Urinary bladder (tissue), 4 donors: ENCODE data around the gene SUGP1. TPM values are rescaled to one million over a fixed set of nuclear protein-coding genes. Genes with fewer than 3 reads are reported as not detected.

Source experiments
- DNase-seq: peaks from one replicate; pipeline ENCODE4 v3.0.0-alpha.2; 2015; ENCODE audit errors: extremely low spot score
- H3K27ac ChIP-seq: one replicate; pipeline ENCODE4 v1.5.1; 2013; ENCODE audit warnings: low read depth, mild to moderate bottlenecking, moderate library complexity
- H3K36me3 ChIP-seq: one replicate; pipeline ENCODE4 v1.6.1; 2013; ENCODE audit warnings: mild to moderate bottlenecking, moderate library complexity; ENCODE audit not compliant: insufficient read depth
- H3K4me1 ChIP-seq: one replicate; pipeline ENCODE4 v1.6.1; 2013; ENCODE audit warnings: mild to moderate bottlenecking, moderate library complexity; ENCODE audit not compliant: insufficient read depth
- H3K4me3 ChIP-seq: one replicate; pipeline ENCODE4 v1.5.1; 2013; ENCODE audit warnings: low read depth, low read length
- WGBS: extraction: QIAGEN DNeasy Blood & Tissue Kit; methylation state at CpG from one replicate; pipeline ENCODE4 v1.1.7; 2013; 5-methylcytosine and 5-hydroxymethylcytosine counted together
- polyA plus RNA-seq: library from polyadenylated mRNA; stranded (reverse); fragments of 200-250 nt; gene quantifications from one replicate; pipeline ENCODE4 v1.2.3, GENCODE V29; 2013
- total RNA-seq: library from RNA; depleted of rRNA; stranded (reverse); fragments of >200 nt; gene quantifications from one replicate; pipeline ENCODE4 v1.2.3, GENCODE V29; 2014
- donor health status: healthy with polysubstance abuse.
- donor health status: healthy.

The SUGP1 gene
- total and polyA plus RNA-seq, 2 donors = 13.5 to 34.7 TPM

DNA sequence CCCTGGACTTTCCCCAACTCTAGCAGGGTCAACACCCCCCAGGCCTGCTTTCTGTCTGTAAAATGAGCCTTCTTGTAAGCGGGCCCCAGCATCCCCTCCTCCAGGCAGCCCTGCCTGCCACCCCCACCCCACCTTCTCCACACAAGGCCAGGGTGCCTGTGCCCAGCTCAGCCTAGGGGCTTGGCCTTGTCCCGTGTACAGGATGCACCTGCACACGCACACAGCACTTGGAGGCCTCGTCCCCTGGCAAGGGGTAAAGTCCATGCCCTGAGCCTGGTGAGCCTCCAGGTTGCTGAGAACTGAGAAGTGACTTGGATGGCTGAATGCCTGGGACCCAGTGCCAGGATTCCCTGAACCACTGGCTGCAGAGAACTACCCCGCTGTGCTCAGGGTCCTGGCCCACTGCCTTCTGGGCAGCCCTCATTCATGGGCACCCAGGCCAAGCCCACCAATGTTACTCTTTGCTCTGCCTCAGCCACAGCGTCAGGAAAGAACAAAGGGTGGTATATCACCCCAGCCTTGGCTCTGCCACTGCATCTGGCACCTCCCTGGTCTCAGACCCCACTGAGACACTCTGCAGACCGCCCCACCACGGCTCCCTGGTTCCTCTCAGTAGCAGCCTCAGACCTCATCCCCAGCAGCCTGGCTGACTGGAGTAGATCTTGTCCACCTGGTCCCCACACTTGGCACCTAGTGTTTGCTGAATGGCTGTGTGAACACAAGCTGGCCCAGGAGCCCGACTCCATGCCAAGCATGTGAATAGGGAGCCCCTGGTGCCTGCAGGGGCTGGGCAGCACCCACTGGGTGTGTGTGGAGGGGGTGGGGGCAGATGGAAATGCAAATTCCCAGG, 45.4 kb downstream of the SUGP1 start:
- no peak overlapping the region for H3K4me3 ChIP-seq
- DNase-seq = no peak
- H3K4me1 ChIP-seq = no peaks in the 10 kb centered on the region
- WGBS = 74% methylated on average over 9 of the region's 9 CpGs
- no peaks in the 10 kb centered on the region for H3K36me3 ChIP-seq
- H3K27ac ChIP-seq = no peak overlapping the region

DNA sequence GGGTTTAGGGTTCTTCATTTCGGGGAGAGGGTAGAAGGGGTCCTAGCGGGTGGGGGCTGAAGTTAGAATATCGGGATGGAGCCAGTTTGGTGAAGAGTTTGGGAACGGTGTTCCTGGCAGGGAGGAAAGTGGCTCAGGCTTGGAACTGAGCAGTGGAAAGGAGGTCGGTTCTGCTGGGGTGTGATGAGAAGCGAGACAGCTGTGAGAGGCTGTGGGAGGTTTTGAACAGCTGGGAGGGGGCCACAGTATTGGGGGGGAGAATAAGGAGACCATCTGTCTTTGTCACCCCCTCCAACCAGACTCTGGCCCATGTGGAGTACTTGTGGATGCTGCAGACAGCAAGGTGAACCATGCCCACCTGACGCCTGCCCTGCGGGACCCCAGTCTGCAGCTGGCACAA, 46.2 kb downstream of the SUGP1 start:
- WGBS = 69% methylated on average over 8 of the region's 8 CpGs
- no peak for DNase-seq
- H3K4me1 ChIP-seq = no peaks in the 10 kb centered on the region
- no peak overlapping the region for H3K27ac ChIP-seq
- H3K36me3 ChIP-seq = no peaks in the 10 kb centered on the region
- no peak overlapping the region for H3K4me3 ChIP-seq

DNA sequence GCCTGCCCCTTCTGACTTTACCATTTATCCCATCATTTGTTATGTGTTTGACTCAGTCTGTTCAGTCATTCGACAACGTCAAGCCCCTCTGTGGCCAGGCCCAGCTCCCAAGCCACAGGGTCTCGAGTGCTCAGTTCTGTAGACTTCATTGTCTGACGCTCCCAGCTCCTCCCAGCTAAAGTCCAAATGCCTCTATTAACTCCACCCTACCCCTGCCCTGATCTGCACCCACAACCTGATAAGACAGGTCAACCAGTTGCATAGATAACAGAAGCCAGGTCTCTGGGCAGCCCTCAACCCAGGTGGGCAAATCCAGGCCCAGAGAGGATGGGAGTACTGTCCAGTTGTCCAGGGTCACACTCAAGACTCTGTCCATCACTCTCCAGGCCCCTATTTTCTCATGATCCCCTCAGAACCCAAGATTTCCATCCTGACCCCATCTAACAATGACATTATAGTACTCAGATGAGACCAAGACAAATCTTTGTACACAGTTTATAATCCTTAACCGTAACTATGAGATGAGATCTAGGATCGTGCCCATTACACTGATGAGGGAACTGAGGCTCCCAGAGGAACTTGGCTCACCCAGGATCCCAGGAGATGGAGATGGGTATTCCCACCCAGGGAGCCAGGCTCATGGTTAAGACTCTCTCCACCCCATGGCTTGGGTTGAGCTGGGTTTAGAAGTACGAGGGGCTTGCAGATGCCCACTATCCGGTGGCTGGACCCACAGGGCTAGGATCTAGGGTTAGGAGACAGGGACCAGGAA, 48.3 kb downstream of the SUGP1 start:
- Histone ChIP-seq H3K36me3 (no peaks in the 10 kb centered on the region), H3K4me3 (no peak overlapping the region)
- WGBS = 91% methylated on average over 8 of the region's 8 CpGs

DNA sequence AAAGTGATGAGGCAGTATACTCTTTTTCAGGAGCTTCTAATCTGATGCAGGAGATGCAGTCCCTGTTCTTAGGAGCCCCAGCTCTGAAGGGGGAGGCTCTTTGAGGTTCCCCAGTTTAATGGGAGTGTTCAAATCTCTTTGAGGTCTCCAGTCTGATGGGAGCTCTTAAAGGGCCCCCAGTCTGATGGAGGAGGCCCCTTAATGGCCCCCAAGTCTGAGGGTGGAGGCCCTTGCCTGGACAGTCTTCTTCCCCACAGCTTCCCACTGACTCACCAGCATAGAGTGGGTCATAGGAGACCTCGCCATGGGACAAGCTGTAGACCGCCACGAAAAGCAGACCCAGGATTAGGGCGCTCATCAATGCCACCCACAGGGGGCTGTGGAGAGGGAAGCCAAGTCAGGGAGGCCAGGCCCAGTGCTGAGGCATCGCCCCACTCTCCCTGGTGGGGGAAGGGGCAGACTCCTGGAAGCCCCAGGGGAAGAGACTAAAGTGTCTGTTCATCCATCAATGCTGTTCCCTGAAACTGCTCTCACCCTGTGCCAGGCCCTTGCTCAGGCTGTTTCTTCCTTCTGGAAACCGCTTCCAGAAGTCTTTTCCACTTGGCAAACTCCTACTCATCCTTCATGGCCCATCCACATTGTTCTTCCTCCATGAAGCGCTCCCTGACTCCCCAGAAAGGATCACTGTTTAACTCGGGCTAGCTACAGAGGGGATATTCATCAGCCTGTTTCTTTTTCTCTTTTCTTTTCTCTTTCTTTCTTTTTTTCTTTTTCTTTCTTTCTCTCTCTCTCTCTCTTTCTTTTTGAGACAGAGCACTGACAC, 49.3 kb downstream of the SUGP1 start:
- 97% methylated on average over 8 of the region's 8 CpGs for WGBS

More for the DNA sequence above, 48.3 kb downstream of the SUGP1 start:
- Histone ChIP-seq H3K27ac (no peak overlapping the region), H3K4me1 (no peaks in the 10 kb centered on the region)
- DNase-seq = no peak

DNA sequence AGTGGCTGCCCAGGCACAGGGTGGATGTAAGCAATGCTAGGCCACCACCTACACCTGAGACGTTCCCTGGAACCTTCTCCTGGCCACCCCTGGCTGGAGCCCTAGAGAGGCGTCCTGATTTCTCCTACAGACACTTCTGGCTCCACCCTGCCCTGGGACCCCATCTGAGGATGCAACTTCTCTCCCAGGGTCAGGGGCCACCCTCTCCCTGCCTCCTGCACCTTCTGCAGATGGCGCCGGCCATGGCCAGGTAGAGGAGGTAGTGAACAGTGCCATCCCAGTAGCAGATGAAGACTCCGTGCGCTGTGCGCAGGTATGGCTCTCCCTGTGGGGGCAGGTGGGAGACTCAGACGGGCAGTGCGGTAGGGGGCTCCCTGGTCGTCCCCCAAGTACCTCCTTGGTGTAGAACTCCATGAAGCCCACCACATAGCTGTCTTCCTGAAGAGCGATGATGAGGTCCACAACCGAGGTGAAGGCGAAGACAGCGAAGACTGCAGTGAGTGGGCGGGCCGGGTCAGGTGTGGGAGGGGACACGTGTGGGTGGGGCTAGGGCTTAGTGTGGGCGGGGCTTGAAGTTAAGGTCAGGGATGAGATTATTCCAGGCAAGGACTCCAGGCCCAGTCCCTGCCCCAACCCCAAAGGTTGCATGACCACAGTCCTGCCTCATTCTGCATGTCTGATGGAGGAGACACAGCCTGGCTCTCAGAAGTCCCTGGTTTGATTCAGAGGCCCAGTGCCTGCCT, 50.2 kb downstream of the SUGP1 start:
- Histone ChIP-seq H3K27ac (no peak overlapping the region), H3K36me3 (no peaks in the 10 kb centered on the region), H3K4me1 (no peaks in the 10 kb centered on the region), H3K4me3 (no peak overlapping the region)
- DNase-seq = no peak
- WGBS = 80% methylated on average over 18 of the region's 18 CpGs

More for the DNA sequence above, 49.3 kb downstream of the SUGP1 start:
- H3K4me3 ChIP-seq = no peak overlapping the region
- no peaks in the 10 kb centered on the region for H3K4me1 ChIP-seq
- no peaks in the 10 kb centered on the region for H3K36me3 ChIP-seq
- DNase-seq = no peak
- no peak overlapping the region for H3K27ac ChIP-seq

DNA sequence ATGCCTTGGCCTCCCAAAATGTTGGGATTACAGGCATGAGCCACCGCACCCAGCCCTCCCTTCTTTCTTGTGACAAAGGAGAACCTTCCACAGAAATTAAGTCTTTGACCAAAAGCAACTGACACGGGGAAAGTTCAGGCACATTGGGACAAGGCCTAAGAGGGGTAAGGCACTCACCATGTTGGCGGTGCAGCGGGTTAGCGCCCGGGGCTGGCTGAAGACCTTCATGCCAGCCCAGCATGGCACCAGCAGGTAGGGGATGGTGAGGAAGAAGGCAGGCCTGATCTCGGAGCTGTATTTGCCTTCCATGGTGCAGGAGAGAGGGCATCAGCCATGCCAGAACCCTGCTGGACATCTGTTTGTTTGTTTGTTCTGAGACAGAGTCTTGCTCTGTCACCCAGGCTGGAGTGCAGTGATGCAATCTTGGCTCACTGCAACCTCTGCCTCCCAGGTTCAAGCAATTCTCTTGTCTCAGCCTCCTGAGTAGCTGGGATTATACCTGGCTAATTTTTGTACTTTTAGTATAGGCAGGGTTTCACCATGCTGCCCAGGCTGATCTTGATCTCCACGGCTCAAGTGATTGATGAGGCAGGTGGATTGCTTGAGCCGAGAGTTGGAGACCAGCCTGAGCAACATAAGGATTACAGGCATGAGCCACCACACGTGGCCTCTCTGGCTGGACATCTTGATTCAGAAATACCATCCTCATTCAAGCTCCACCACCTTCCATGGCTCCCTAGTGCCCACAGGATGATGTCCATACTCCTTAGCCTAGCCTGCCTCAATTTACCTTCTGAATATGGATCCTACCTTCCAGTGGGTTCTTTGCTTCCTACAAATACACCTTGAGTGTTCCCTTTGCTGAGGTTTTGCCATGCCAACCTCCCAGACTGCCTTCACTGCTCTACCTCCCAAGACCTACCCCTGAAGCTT, 51.6 kb downstream of the SUGP1 start:
- Histone ChIP-seq H3K4me3 (no peak overlapping the region), H3K4me1 (no peaks in the 10 kb centered on the region), H3K36me3 (no peaks in the 10 kb centered on the region), H3K27ac (no peak overlapping the region)
- no peak for DNase-seq
- WGBS = 82% methylated on average over 10 of the region's 10 CpGs

DNA sequence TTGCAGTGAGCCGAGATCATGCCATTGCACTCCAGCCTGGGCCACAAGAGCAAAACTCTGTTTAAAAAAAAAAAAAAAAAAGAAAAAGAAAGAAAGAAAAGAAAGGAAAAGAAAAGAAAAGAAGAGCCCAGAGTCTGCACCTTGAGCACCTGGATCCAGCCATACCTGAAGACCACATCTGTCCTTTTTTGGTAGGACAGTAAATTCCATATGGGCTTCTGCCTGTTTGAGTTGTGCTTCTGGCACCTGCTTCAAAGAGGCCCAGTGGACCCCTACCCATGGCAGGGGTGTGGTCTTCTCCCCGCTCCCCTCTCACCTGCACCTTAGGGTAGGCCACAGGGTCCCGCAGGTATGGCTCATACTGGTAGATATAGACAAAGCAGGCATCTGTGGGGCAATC, 53.0 kb downstream of the SUGP1 start:
- Histone ChIP-seq H3K36me3 (no peaks in the 10 kb centered on the region), H3K4me3 (no peak overlapping the region), H3K27ac (no peak overlapping the region), H3K4me1 (no peaks in the 10 kb centered on the region)
- 97% methylated on average over 3 of the region's 3 CpGs for WGBS
- DNase-seq = no peak

DNA sequence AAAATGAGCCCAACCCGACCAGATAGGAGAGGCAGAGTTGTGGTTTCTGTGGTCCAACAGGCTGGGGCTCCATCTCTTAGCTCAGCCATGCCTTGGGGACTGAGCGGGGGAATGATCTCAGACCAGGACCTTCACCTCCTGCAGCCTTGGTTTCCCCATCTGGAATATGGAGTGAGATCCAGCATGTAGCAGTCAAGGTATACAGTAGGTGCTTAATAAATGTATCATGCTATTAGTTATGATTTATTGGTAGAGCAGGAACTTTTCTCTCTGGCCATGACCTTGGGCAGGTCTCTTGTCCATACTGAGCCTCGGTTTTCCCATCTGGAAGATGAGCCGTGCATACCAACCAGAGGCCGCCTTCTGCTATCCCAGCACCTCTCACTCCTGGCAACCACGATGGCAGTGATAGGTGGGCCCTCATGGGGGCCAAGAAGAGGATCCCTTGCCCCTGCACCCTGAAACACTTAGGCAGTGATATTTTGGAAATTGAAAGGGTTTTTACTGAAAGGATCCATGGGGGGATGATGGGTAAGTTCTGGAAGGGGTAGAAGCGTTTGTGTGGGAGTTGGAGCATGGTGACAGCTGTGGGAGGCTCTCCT, 56.3 kb downstream of the SUGP1 start:
- no peak overlapping the region for H3K27ac ChIP-seq
- no peak overlapping the region for H3K4me3 ChIP-seq
- WGBS = 86% methylated on average over 7 of the region's 7 CpGs
- no peaks in the 10 kb centered on the region for H3K4me1 ChIP-seq
- DNase-seq = no peak
- H3K36me3 ChIP-seq = no peaks in the 10 kb centered on the region

DNA sequence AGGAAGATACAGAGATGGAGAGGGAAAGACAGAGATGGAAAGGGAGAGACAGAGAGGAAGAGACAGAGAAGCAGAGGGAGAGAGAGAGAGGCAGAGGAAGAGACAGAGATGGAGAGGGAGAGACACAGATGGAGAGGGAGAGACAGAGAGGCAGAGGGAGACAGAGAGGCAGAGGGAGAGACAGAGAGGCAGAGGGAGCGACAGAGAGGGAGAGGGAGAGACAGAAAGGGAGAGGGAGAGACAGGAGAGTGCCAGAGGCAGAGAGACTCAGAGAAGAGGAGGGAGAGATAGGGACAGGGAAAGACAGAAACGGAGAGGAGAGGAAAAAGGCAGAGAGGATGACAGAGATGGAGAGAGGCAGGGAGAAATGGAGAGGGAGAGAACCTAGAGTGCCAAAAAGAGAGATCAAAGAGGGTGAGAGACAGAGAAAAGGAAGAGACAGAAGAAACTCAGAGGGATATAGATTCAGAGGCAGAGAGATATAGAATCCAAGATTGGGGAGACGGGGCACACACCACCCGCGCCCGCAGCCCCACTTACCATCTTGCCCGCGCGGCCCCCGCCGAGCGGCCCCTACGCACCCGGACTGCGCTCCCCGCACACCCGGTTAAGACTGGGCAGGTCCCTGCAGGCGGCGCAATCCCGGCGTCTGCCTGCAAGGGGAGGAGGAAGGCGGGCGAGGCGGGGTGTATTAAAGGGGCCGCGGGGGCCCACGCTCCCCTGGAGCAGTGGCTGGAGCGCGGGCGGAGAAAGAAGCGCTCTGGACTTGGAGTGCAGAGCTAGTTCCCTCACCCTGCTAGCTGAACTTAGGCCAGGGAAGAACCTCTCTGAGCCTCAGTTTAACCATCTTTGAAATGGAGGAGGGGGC, 57.9 kb downstream of the SUGP1 start:
- no peak overlapping the region for H3K27ac ChIP-seq
- H3K4me1 ChIP-seq = no peaks in the 10 kb centered on the region
- H3K36me3 ChIP-seq = no peaks in the 10 kb centered on the region
- no peak for DNase-seq
- H3K4me3 ChIP-seq = no peak overlapping the region
- WGBS = 5% methylated on average over 31 of the region's 31 CpGs

DNA sequence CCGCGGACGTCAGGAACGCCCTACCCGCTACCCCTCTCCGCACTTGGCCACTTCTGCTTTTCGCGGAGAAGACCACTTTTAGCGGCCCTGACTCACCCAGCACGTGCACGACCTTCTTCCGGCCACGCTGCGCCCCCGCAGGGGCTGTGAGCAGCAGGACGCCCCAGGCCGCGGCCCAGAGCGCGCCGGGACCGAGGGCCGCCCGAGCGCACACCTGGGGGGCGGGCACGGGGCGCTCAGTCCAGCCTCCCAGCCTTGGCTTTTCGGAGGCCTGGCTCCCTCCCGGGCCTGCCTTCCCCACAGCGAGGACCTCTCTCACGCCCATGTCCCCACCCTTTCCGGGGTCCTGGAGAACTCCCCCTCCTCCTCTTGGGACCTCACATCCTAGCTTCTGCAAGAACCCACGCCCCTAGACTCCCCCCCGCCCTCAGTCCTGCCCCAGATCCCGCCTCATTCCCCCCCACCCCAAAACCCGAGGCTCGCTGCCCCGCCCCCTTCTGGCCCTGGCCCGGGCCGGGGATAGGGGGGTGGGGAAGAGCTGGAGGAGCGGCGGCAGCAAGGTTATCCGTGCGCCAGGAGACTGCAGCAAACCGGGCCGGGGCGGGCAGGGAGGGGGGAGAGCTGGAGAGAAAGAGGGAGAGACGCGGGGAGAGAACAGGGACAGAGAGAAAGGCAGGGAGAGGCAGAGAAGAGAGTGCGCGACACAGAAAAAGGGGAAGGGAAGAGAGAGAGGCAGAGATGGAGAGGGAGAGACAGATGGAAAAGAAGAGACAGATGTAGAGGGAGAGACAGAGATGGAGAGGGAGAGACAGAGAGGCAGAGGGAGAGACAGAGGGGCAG, 58.7 kb downstream of the SUGP1 start:
- DNase-seq = no peak
- Histone ChIP-seq H3K4me3 (no peak overlapping the region), H3K4me1 (no peaks in the 10 kb centered on the region), H3K27ac (no peak overlapping the region), H3K36me3 (no peaks in the 10 kb centered on the region)
- WGBS = 2% methylated on average over 52 of the region's 52 CpGs
